HG02763 (cell line): ENCODE data around the gene SHISA9.

ENCODE experiments used
- ATAC-seq: cut with Tn5 transposase; IDR thresholded peaks from one replicate; pipeline ENCODE4 v1.9.1; 2021; ENCODE audit warnings: mild to moderate bottlenecking, moderate library complexity; ENCODE audit not compliant: unreplicated experiment

SHISA9 gene

GRCh38 chr16:13012601-13013000 lies 111.2 kb downstream of the SHISA9 start:
- ATAC-seq, result no peak

GRCh38 chr16:13013043-13013442 lies 111.6 kb downstream of the SHISA9 start:
- ATAC-seq, result no peak

GRCh38 chr16:13014476-13014875 lies 113.1 kb downstream of the SHISA9 start:
- ATAC-seq, result no peak

GRCh38 chr16:13018026-13018425 lies 116.6 kb downstream of the SHISA9 start:
- no peak for ATAC-seq

GRCh38 chr16:13021996-13022395 lies 120.6 kb downstream of the SHISA9 start:
- no peak for ATAC-seq

- ATAC-seq, result no peak
Observed at GRCh38 chr16:13029786-13030185, 128.4 kb downstream of the SHISA9 start.

- ATAC-seq, result no peak
Observed at GRCh38 chr16:13030769-13031168, 129.4 kb downstream of the SHISA9 start.

GRCh38 chr16:13032911-13033310 lies 131.5 kb downstream of the SHISA9 start:
- no peak for ATAC-seq

- ATAC-seq, result no peak
Observed at GRCh38 chr16:13036600-13036999, 135.2 kb downstream of the SHISA9 start.

- ATAC-seq, result no peak
Observed at GRCh38 chr16:13038591-13038990, 137.2 kb downstream of the SHISA9 start.

- no peak for ATAC-seq
Observed at GRCh38 chr16:13039526-13039925, 138.1 kb downstream of the SHISA9 start.

- ATAC-seq, result no peak
Observed at GRCh38 chr16:13041180-13041579, 139.8 kb downstream of the SHISA9 start.

GRCh38 chr16:13041646-13042290 lies 140.4 kb downstream of the SHISA9 start:
- no peak for ATAC-seq

GRCh38 chr16:13042291-13042685 lies 140.9 kb downstream of the SHISA9 start:
- ATAC-seq, result no peak

GRCh38 chr16:13046061-13046821 lies 144.8 kb downstream of the SHISA9 start:
- ATAC-seq, result no peak

- ATAC-seq, result no peak
Observed at GRCh38 chr16:13047276-13047675, 145.9 kb downstream of the SHISA9 start.

- ATAC-seq, result no peak
Observed at GRCh38 chr16:13049688-13050087, 148.3 kb downstream of the SHISA9 start.

- ATAC-seq, result no peak
Observed at GRCh38 chr16:13052431-13052830, 151.0 kb downstream of the SHISA9 start.

- ATAC-seq, result no peak
Observed at GRCh38 chr16:13055480-13055879, 154.1 kb downstream of the SHISA9 start.

GRCh38 chr16:13056607-13057006 lies 155.2 kb downstream of the SHISA9 start:
- ATAC-seq, result no peak

GRCh38 chr16:13060932-13061331 lies 159.5 kb downstream of the SHISA9 start:
- no peak for ATAC-seq

- ATAC-seq, result no peak
Observed at GRCh38 chr16:13061691-13062090, 160.3 kb downstream of the SHISA9 start.

- ATAC-seq, result no peak
Observed at GRCh38 chr16:13062219-13062618, 160.8 kb downstream of the SHISA9 start.
